SK-N-SH treated with all-trans-retinoic acid at 6 μM for 48 hours (cell line): ENCODE results near the gene CPT1C.

Experiments used
- ATAC-seq: fragments of 200-7000 bp; cut with Tn5 transposase; 3 replicates; pipeline ENCODE4 v1.9.1; 2020; ENCODE audit warnings: mild to moderate bottlenecking, moderate library complexity
- ARNTL ChIP-seq: fragments of 450-650 bp; formaldehyde crosslinking; IDR thresholded peaks from 2 replicates; pipeline ENCODE4 v1.5.0; 2020; ENCODE audit warnings: low read depth, mild to moderate bottlenecking, moderate library complexity, borderline replicate concordance
- BACH2 ChIP-seq: fragments of 250-450 bp; sonication (Bioruptor Pico); IDR thresholded peaks from 2 replicates; pipeline ENCODE4 v1.9.0; 2021; ENCODE audit warnings: mild to moderate bottlenecking, borderline replicate concordance
- CSDC2 ChIP-seq: fragments of 250-450 bp; sonication (Bioruptor Pico); IDR thresholded peaks from 2 replicates; pipeline ENCODE4 v1.5.0; 2020; ENCODE audit warnings: mild to moderate bottlenecking, moderate library complexity
- ESRRG ChIP-seq: fragments of 250-450 bp; sonication (Bioruptor Pico); IDR thresholded peaks from 2 replicates; pipeline ENCODE4 v1.6.1; 2021; ENCODE audit warnings: mild to moderate bottlenecking
- GLIS3 ChIP-seq: fragments of 250-450 bp; sonication (Bioruptor Pico); IDR thresholded peaks from 2 replicates; pipeline ENCODE4 v1.5.0; 2020; ENCODE audit warnings: mild to moderate bottlenecking, moderate library complexity
- ISL1 ChIP-seq: fragments of 250-450 bp; sonication (Bioruptor Pico); IDR thresholded peaks from 2 replicates; pipeline ENCODE4 v2.1.2; 2022; ENCODE audit warnings: mild to moderate bottlenecking, moderate library complexity
- PPARA ChIP-seq: fragments of 250-450 bp; sonication (Bioruptor Pico); IDR thresholded peaks from 2 replicates; pipeline ENCODE4 v1.5.0; 2020; ENCODE audit warnings: mild to moderate bottlenecking, borderline replicate concordance
- RARB ChIP-seq: fragments of 250-450 bp; sonication (Bioruptor Pico); IDR thresholded peaks from 2 replicates; pipeline ENCODE4 v1.8.0; 2021; ENCODE audit warnings: mild to moderate bottlenecking, moderate library complexity
- SNAI2 ChIP-seq: fragments of 250-450 bp; sonication (Bioruptor Pico); IDR thresholded peaks from 2 replicates; pipeline ENCODE4 v1.5.0; 2020; ENCODE audit warnings: mild to moderate bottlenecking, moderate library complexity
- TCF4 ChIP-seq: fragments of 250-450 bp; sonication (Bioruptor Pico); IDR thresholded peaks from 2 replicates; pipeline ENCODE4 v1.8.0; 2021; ENCODE audit warnings: mild to moderate bottlenecking, moderate library complexity, borderline replicate concordance
- TOX ChIP-seq: fragments of 250-450 bp; sonication (Bioruptor Pico); IDR thresholded peaks from 2 replicates; pipeline ENCODE4 v1.8.0; 2021; ENCODE audit warnings: mild to moderate bottlenecking, moderate library complexity, borderline replicate concordance
- ZC3H10 ChIP-seq: fragments of 250-450 bp; sonication (Bioruptor Pico); IDR thresholded peaks from 2 replicates; pipeline ENCODE4 v1.5.1; 2021; ENCODE audit warnings: mild to moderate bottlenecking, moderate library complexity
- ZFP3 ChIP-seq: fragments of 250-450 bp; sonication (Bioruptor Pico); IDR thresholded peaks from 2 replicates; pipeline ENCODE4 v1.5.0; 2020; ENCODE audit warnings: mild to moderate bottlenecking, moderate library complexity
- ZFP30 ChIP-seq: fragments of 450-650 bp; formaldehyde crosslinking; IDR thresholded peaks from 2 replicates; pipeline ENCODE4 v1.5.0; 2022; ENCODE audit warnings: mild to moderate bottlenecking, moderate library complexity
- ZNF565 ChIP-seq: fragments of 450-650 bp; formaldehyde crosslinking; conservative IDR thresholded peaks from 2 replicates; pipeline ENCODE4 v1.5.0; 2020; ENCODE audit warnings: low read depth, mild to moderate bottlenecking, moderate library complexity
- ZNF70 ChIP-seq: fragments of 450-650 bp; formaldehyde crosslinking; IDR thresholded peaks from 2 replicates; pipeline ENCODE4 v1.5.0; 2020; ENCODE audit warnings: mild to moderate bottlenecking, moderate library complexity
- ZNF8 ChIP-seq: fragments of 450-650 bp; formaldehyde crosslinking; IDR thresholded peaks from 2 replicates; pipeline ENCODE4 v1.5.0; 2020; ENCODE audit warnings: mild to moderate bottlenecking, moderate library complexity
- TF ChIP-seq, protein P1 (sequence below): fragments of 250-450 bp; sonication (Bioruptor Pico); IDR thresholded peaks from 2 replicates; pipeline ENCODE4 v1.5.1; 2021; ENCODE audit warnings: mild to moderate bottlenecking, moderate library complexity
- TF ChIP-seq, protein P2 (sequence below): fragments of 250-450 bp; sonication (Bioruptor Pico); IDR thresholded peaks from 2 replicates; pipeline ENCODE4 v1.5.1; 2020; ENCODE audit warnings: low read depth, mild to moderate bottlenecking, moderate library complexity
- TF ChIP-seq, protein P3 (sequence below): fragments of 250-450 bp; sonication (Bioruptor Pico); IDR thresholded peaks from 2 replicates; pipeline ENCODE4 v1.8.0; 2020; ENCODE audit warnings: mild to moderate bottlenecking, moderate library complexity, borderline replicate concordance
- TF ChIP-seq, protein P4 (sequence below): fragments of 250-450 bp; sonication (Bioruptor Pico); IDR thresholded peaks from 2 replicates; pipeline ENCODE4 v1.5.0; 2020; ENCODE audit warnings: mild to moderate bottlenecking, moderate library complexity

CPT1C gene

DNA sequence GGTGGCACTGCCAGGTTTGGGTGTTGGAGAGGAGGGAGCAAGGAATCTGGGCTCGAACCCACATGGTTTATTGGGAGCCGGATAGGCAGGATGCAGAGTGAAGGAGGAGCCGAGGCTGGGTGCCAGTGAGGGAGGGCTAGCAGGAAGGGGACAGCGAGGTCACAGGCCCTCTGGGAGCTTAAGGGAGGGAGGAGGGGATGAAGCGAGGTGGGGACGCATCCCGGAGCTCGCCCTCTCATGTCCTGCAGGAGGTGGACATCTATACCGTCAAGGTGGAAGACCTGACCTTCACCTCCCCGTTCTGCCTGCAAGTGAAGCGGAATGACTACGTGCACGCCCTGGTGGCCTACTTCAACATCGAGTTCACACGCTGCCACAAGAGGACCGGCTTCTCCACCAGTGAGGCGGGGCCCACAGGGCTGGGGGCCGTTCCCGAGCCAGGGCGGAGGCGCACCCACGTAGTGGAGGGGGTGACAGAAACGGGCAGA, 5.0 kb upstream of the CPT1C start:
- no peak for ATAC-seq
- TF ChIP-seq TOX (CRISPR knock-in tag) (no peak), SNAI2 (CRISPR knock-in tag) (no peak), CSDC2 (no peak), ZNF70 (CRISPR knock-in tag) (no peak), ZC3H10 (CRISPR knock-in tag) (no peak), ARNTL (CRISPR knock-in tag) (no peak), ISL1 (CRISPR knock-in tag) (no peak), TCF4 (CRISPR knock-in tag) (no peak), RARB (CRISPR knock-in tag) (no peak), ZFP30 (no peak), PPARA (no peak), ESRRG (no peak), ZNF8 (CRISPR knock-in tag) (no peak)
- TF ChIP-seq, protein P1, sequence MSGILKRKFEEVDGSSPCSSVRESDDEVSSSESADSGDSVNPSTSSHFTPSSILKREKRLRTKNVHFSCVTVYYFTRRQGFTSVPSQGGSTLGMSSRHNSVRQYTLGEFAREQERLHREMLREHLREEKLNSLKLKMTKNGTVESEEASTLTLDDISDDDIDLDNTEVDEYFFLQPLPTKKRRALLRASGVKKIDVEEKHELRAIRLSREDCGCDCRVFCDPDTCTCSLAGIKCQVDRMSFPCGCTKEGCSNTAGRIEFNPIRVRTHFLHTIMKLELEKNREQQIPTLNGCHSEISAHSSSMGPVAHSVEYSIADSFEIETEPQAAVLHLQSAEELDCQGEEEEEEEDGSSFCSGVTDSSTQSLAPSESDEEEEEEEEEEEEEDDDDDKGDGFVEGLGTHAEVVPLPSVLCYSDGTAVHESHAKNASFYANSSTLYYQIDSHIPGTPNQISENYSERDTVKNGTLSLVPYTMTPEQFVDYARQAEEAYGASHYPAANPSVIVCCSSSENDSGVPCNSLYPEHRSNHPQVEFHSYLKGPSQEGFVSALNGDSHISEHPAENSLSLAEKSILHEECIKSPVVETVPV (CRISPR knock-in tag) = no peak
- TF ChIP-seq, protein P2, sequence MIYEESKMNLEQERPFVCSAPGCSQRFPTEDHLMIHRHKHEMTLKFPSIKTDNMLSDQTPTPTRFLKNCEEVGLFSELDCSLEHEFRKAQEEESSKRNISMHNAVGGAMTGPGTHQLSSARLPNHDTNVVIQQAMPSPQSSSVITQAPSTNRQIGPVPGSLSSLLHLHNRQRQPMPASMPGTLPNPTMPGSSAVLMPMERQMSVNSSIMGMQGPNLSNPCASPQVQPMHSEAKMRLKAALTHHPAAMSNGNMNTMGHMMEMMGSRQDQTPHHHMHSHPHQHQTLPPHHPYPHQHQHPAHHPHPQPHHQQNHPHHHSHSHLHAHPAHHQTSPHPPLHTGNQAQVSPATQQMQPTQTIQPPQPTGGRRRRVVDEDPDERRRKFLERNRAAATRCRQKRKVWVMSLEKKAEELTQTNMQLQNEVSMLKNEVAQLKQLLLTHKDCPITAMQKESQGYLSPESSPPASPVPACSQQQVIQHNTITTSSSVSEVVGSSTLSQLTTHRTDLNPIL (CRISPR knock-in tag) = no peak
- TF ChIP-seq, protein P3, sequence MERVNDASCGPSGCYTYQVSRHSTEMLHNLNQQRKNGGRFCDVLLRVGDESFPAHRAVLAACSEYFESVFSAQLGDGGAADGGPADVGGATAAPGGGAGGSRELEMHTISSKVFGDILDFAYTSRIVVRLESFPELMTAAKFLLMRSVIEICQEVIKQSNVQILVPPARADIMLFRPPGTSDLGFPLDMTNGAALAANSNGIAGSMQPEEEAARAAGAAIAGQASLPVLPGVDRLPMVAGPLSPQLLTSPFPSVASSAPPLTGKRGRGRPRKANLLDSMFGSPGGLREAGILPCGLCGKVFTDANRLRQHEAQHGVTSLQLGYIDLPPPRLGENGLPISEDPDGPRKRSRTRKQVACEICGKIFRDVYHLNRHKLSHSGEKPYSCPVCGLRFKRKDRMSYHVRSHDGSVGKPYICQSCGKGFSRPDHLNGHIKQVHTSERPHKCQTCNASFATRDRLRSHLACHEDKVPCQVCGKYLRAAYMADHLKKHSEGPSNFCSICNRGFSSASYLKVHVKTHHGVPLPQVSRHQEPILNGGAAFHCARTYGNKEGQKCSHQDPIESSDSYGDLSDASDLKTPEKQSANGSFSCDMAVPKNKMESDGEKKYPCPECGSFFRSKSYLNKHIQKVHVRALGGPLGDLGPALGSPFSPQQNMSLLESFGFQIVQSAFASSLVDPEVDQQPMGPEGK = no peak

DNA sequence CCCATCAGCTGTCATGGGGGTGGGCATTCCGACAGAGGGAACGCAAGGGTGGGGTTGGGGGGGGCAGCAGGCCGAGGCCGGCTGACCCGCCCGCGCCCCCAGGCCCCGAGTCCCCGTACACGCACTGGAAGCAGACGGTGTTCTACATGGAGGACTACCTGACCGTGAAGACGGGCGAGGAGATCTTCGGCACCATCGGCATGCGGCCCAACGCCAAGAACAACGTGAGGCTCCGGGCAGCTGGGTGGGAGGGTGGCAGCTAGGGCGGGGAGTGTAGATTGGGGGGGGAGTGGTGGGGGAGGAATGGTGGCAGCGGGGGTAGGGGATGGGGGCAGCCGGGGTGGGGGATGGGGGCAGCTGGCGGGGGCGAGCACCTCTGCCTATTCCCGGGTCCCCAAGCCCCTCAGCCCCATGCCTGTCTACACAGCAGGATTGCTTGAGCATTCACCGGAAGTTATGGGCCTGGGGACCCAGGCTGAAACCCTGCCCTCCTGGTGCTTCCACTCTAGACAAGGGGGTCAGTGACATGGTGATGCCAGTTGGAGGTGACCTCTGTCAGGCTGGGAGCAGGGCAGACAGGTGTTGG, 4.3 kb upstream of the CPT1C start:
- TF ChIP-seq, protein P1 (CRISPR knock-in tag) = no peak
- no peak for TF ChIP-seq TOX (CRISPR knock-in tag)
- no peak for TF ChIP-seq ESRRG
- TF ChIP-seq ARNTL (CRISPR knock-in tag) = no peak
- TF ChIP-seq ZNF565 (CRISPR knock-in tag) = no peak
- TF ChIP-seq ZNF8 (CRISPR knock-in tag) = no peak
- no peak for TF ChIP-seq SNAI2 (CRISPR knock-in tag)
- no peak for TF ChIP-seq TCF4 (CRISPR knock-in tag)
- no peak for TF ChIP-seq ZFP3 (CRISPR knock-in tag)
- TF ChIP-seq ZC3H10 (CRISPR knock-in tag) = no peak
- no peak for ATAC-seq

DNA sequence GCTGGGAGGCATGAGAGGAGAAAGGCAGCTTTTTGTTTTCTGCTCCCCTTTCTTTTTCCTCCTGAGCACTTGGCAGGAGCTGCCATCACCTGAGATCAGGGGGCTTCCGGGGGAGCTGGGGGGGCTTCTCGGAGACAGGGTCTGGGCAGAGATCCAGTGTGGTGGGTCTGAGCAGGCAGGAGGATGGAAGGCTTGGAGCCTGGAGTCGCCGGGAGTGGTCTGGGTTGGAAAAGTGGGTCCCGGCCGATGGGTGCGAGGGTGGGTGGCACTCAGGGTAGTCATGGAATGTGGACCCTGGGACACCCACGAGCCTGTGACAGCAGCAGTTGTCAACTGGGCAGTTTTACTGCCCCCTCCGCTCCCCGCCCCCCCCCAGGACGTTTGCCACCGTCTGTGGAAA, 3.8 kb upstream of the CPT1C start:
- no peak for ATAC-seq
- TF ChIP-seq, protein P1 (CRISPR knock-in tag) = no peak
- TF ChIP-seq TCF4 (CRISPR knock-in tag) = no peak
- TF ChIP-seq TOX (CRISPR knock-in tag) = no peak
- no peak for TF ChIP-seq BACH2 (CRISPR knock-in tag)
- TF ChIP-seq ZC3H10 (CRISPR knock-in tag) = no peak
- no peak for TF ChIP-seq ZNF70 (CRISPR knock-in tag)
- no peak for TF ChIP-seq SNAI2 (CRISPR knock-in tag)
- TF ChIP-seq, protein P2 (CRISPR knock-in tag) = no peak
- TF ChIP-seq, protein P3 = no peak
- no peak for TF ChIP-seq ISL1 (CRISPR knock-in tag)
- TF ChIP-seq PPARA = no peak
- TF ChIP-seq, protein P4, sequence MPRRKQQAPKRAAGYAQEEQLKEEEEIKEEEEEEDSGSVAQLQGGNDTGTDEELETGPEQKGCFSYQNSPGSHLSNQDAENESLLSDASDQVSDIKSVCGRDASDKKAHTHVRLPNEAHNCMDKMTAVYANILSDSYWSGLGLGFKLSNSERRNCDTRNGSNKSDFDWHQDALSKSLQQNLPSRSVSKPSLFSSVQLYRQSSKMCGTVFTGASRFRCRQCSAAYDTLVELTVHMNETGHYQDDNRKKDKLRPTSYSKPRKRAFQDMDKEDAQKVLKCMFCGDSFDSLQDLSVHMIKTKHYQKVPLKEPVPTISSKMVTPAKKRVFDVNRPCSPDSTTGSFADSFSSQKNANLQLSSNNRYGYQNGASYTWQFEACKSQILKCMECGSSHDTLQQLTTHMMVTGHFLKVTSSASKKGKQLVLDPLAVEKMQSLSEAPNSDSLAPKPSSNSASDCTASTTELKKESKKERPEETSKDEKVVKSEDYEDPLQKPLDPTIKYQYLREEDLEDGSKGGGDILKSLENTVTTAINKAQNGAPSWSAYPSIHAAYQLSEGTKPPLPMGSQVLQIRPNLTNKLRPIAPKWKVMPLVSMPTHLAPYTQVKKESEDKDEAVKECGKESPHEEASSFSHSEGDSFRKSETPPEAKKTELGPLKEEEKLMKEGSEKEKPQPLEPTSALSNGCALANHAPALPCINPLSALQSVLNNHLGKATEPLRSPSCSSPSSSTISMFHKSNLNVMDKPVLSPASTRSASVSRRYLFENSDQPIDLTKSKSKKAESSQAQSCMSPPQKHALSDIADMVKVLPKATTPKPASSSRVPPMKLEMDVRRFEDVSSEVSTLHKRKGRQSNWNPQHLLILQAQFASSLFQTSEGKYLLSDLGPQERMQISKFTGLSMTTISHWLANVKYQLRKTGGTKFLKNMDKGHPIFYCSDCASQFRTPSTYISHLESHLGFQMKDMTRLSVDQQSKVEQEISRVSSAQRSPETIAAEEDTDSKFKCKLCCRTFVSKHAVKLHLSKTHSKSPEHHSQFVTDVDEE (CRISPR knock-in tag) = no peak
- TF ChIP-seq GLIS3 (CRISPR knock-in tag) = no peak
- TF ChIP-seq ZNF565 (CRISPR knock-in tag) = no peak
